ENCODE results near the gene LMOD2.

DNA sequence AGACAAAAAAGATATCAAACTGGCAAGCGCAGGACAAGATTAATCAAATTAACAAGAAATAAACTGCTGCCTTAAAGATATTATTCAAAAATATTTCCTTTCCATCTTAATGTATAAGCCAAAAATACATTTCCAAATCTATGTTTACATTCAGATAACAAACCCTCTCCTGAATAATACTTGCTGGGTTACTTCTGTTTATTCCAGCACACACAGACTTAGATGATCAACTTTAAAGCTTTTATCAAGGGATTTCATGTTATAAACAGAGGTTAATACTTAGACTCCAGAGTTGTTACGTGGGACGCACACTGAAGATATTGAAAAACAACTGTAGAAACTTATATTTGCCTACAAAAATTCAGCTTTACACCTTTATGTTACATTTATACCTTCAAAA, 33.6 kb downstream of the LMOD2 start:
- TF ChIP-seq, protein P1, sequence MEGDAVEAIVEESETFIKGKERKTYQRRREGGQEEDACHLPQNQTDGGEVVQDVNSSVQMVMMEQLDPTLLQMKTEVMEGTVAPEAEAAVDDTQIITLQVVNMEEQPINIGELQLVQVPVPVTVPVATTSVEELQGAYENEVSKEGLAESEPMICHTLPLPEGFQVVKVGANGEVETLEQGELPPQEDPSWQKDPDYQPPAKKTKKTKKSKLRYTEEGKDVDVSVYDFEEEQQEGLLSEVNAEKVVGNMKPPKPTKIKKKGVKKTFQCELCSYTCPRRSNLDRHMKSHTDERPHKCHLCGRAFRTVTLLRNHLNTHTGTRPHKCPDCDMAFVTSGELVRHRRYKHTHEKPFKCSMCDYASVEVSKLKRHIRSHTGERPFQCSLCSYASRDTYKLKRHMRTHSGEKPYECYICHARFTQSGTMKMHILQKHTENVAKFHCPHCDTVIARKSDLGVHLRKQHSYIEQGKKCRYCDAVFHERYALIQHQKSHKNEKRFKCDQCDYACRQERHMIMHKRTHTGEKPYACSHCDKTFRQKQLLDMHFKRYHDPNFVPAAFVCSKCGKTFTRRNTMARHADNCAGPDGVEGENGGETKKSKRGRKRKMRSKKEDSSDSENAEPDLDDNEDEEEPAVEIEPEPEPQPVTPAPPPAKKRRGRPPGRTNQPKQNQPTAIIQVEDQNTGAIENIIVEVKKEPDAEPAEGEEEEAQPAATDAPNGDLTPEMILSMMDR (IDR thresholded peaks at IDR 0.05; ENCODE audit: low read depth, low read length), result no peak
- TF ChIP-seq EZH2phosphoT487 (IDR thresholded peaks at IDR 0.05; ENCODE audit: low read depth), result no peak

All from OCI-LY3 (cell line).